ENCODE results near the gene PHLDA1. TPM values are rescaled to one million over a fixed set of nuclear protein-coding genes. Genes with fewer than 3 reads are reported as not detected.
A peak's percentile ranks its signal among the peaks of the same experiment; 100 is the strongest.

Gene PHLDA1
- polyA plus RNA-seq, 1 of the 3 experiments (the other 2 are of a cell fraction) = 26.2 TPM

- TF ChIP-seq USF1 (IDR thresholded peaks at IDR 0.05; ENCODE audit: borderline replicate concordance, low read depth) = no peak; the same call in 1 of the 2 replicates
- peak; percentile 95; the same call in 1 of the 2 replicates for TF ChIP-seq SIN3A (IDR thresholded peaks at IDR 0.05; ENCODE audit: borderline replicate concordance, low read depth, low read length)
- no peak; the same call in 1 of the 2 replicates for TF ChIP-seq TEAD4 (IDR thresholded peaks at IDR 0.05; ENCODE audit: borderline replicate concordance, insufficient read depth)
- TF ChIP-seq FOSL2 (IDR thresholded peaks at IDR 0.05; ENCODE audit: borderline replicate concordance, low read depth) = peak; percentile 20; the same call in 1 of the 2 replicates
- peak; percentile 44; the same call in 1 of the 2 replicates for TF ChIP-seq TCF12 (IDR thresholded peaks at IDR 0.05)
- TF ChIP-seq EZH2phosphoT487 (IDR thresholded peaks at IDR 0.05; ENCODE audit: borderline replicate concordance, low read depth) = no peak
- peak; percentile 8 for TF ChIP-seq CHD2 (IDR thresholded peaks at IDR 0.05; ENCODE audit: low read length, partially characterized antibody)
- TF ChIP-seq FOXM1 (IDR thresholded peaks at IDR 0.05; ENCODE audit: low read depth) = 0 out of 2 replicates have a peak, but pooled peaks have one; percentile 38
- peak; percentile 35; the same call in 1 of the 2 replicates for TF ChIP-seq JUND (IDR thresholded peaks at IDR 0.05)
- TF ChIP-seq IRF3 (IDR thresholded peaks at IDR 0.05; ENCODE audit: low read depth, low read length) = no peak
- peak; percentile 98 for TF ChIP-seq TAF1 (IDR thresholded peaks at IDR 0.05; ENCODE audit: borderline replicate concordance, low read depth, low read length)
- TF ChIP-seq GATA2 (CRISPR knock-in tag; IDR thresholded peaks at IDR 0.05) = no peak
Measured at GRCh38 chr12:76031414-76032042, at the start of gene PHLDA1 (continued).

GRCh38 chr12:76080729-76081415 lies 49.3 kb upstream of the PHLDA1 start:
- Histone ChIP-seq H3K4me1 (ENCODE audit: control insufficient read depth in 1 of 2, insufficient read depth in 2 of 2, low read depth in 1 of 2, low read length in 1 of 2) (peaks cover 7 to 10% of the 10 kb centered on the region in 2 experiments; a peak in 3 of 4 replicates), H3K27me3 (ENCODE audit: insufficient read depth) (no peaks in the 10 kb centered on the region), H3K9me3 (0 out of 2 replicates have a peak, but pooled peaks cover 11% of the 10 kb centered on the region), H3K79me2 (ENCODE audit: insufficient read depth) (peaks cover 84% of the 10 kb centered on the region), H3K27ac (ENCODE audit: low read depth in 2 of 2, low read length in 1 of 2) (no peak overlapping the region), H4K20me1 (ENCODE audit: insufficient read depth) (peaks cover 77% of the 10 kb centered on the region), H3K36me3 (replicated peaks in 1 of 2; ENCODE audit: control insufficient read depth in 1 of 2, insufficient read depth in 2 of 2, low read length in 1 of 2) (peaks cover 7 to 44% of the 10 kb centered on the region in 2 experiments), H3K9ac (no peak overlapping the region), H3K4me2 (peak overlapping the region; percentile 78; the same call in 1 of the 2 replicates), H2AFZ (ENCODE audit: low read depth) (no peak overlapping the region), H3K9me2 (no peaks in the 10 kb centered on the region), H3K4me3 (ENCODE audit: low read depth in 2 of 2, low read length in 1 of 2) (no peak overlapping the region; a peak in 1 of 4 replicates), H3F3A (replicated peaks; ENCODE audit: insufficient read depth) (peaks cover 14% of the 10 kb centered on the region)
- ChIA-PET POLR2A (interaction anchor here (0.9 kb wide), 1 partner anchor 267 kb away, joined by 3 read pairs; the partner anchor contains the start of gene BBS10), CTCF (no interaction called here)
- 90% methylated on average over 6 of the region's 6 CpGs for WGBS (ENCODE audit: low lambda C conversion rate)
- peak; percentile 41 for TF ChIP-seq CTCF (IDR thresholded peaks at IDR 0.05)
- no peak for TF ChIP-seq RXRA (IDR thresholded peaks at IDR 0.05; ENCODE audit: borderline replicate concordance, low read depth)
- no peak for TF ChIP-seq USF2 (IDR thresholded peaks at IDR 0.05; ENCODE audit: borderline replicate concordance, low read depth, low read length)
- TF ChIP-seq SMC3 (IDR thresholded peaks at IDR 0.05; ENCODE audit: low read depth, low read length) = no peak
- DNase-seq = peak; percentile 34

Measured in SK-N-SH (cell line).